Lower leg skin (tissue), 3 donors: ENCODE data around the gene URM1.

Experiments used
- POLR2A ChIP-seq, 2 donors: fragments of 450-650 bp; IDR thresholded peaks; one replicate each; pipeline ENCODE4 v1.6.1; 2016 to 2017; ENCODE audit warnings: antibody characterized with exemption in 2 of 2, mild to moderate bottlenecking in 1 of 2, moderate library complexity in 1 of 2
- TF ChIP-seq, protein P1 (sequence below), 3 donors: fragments of 450-650 bp; IDR thresholded peaks; one replicate each; pipeline ENCODE4 v1.5.1; 2016; ENCODE audit warnings: antibody characterized with exemption in 3 of 3, mild to moderate bottlenecking in 3 of 3, moderate library complexity in 2 of 3

DNA sequence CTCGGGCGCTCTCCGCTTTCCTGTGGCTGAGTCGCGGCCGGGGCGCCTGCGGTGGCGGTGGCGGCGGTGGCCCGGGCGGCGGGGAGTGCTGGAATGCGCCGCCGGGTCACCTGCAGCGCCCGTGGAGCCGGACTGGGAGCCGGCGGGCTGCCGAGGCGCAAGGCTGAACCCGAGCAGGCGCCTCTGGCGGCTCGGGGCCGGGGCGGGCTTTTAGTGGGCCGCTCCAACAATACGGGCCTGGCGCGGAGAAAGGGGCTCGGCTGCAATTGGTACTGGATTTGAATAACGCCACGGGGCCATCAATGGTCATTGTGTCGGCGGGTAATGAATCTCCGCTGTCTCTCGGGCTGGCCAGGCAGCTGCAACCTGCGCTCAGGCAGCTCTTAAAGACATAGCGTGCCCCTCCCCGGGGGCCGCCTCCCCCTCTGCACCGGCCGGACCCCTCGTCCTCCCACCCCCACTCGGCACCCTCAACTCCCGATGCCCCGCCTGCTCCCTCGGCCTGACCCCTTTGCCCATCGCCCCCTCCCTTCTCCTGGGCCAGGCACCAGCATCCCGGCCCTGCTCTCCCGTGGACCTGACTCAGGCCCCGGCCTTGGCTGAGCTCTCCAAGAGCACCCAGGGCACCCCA is 22.1 kb downstream of the URM1 start:
- TF ChIP-seq, protein P1, sequence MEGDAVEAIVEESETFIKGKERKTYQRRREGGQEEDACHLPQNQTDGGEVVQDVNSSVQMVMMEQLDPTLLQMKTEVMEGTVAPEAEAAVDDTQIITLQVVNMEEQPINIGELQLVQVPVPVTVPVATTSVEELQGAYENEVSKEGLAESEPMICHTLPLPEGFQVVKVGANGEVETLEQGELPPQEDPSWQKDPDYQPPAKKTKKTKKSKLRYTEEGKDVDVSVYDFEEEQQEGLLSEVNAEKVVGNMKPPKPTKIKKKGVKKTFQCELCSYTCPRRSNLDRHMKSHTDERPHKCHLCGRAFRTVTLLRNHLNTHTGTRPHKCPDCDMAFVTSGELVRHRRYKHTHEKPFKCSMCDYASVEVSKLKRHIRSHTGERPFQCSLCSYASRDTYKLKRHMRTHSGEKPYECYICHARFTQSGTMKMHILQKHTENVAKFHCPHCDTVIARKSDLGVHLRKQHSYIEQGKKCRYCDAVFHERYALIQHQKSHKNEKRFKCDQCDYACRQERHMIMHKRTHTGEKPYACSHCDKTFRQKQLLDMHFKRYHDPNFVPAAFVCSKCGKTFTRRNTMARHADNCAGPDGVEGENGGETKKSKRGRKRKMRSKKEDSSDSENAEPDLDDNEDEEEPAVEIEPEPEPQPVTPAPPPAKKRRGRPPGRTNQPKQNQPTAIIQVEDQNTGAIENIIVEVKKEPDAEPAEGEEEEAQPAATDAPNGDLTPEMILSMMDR (IDR thresholded peaks at IDR 0.05) = no peak
- TF ChIP-seq POLR2A (IDR thresholded peaks at IDR 0.05) = no peak
